DLD1 (cell line): ENCODE data around the gene CHD6.

Experiments used
- in situ Hi-C: cut with HindIII; loops from 2 replicates; pipeline ENCODE4 v1.10.0; 2017; ENCODE audit warnings: low sequenced_read_pairs

The CHD6 gene

DNA sequence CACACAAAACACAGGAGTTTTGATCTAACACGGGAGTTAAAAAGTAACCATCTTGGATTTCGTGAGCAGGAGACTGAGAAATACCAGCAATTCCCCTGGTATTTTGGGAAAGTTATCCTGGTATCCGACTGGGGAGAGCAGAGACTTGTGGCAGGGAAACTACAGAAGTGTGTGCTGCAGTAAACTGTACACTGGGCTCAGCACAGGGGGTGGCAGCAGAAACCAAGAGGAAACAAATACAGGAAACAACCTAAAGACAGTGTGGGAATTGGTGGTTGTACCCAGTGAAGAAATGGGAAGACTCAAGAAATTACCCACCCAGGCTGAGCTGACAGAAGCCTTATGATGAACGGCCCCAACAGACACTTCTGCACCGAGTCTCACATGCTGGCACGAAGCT lies 109.8 kb downstream of the CHD6 start:
- in situ Hi-C loops: no loop called here

DNA sequence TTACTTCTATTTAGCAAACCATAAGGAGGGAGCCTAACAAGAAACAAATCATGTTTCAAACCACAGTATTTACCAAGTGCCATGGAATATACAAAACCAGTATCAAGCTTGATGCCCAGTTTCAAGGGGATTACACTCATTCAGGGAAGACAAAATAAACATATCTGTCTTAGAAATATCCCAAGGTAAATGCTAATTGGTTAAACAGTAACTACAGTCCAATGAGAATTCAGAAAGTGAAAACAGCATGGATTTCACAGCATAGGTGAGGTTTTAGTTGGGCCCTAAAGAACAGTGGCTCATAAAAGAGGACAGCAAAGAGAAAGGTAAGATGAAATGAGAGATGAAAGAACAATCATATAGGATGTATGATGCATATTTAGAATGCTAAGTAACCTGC lies 110.3 kb downstream of the CHD6 start:
- in situ Hi-C loops: no loop called here

DNA sequence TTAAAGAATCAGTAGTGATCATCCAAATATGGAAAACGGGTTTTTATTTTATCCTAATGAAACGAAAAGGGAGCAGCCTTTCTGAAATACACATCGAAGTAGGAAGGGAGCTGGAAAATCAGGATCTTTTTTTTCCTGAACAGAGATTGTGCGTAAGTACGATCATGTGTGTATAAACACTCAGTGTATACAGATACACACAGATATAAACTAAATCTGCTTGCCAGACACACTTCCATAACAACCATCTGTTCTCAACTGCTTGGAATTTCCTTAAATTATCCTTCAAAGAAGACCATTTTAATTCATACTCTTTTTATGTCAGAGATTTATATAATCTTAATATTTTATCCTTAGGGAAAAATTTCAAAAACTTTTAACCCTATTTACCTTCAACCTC lies 110.7 kb downstream of the CHD6 start:
- in situ Hi-C loops: no loop called here

- in situ Hi-C loops: no loop called here
Measured at GRCh38 chr20:41506192-41506915, 111.8 kb downstream of the CHD6 start.

DNA sequence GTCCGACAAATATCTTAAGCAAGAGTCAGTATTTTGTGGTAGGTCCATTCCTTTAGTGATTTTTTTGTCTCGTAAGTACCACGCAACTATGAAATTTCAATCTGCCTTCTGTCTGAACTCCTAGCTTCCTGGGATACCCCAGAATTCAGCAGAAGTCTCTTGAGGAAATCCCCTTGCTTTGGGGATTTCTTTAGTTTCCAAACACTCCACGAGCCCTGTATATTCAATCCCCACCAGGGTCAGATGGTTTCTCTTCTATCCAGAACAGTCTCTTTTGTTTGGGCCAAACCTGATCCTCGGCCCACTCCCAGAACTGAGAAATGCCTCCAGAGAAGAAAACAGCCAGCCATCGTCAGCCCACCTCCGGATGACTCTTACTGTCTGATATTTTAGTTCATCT lies 113.0 kb downstream of the CHD6 start:
- in situ Hi-C loops: no loop called here

- in situ Hi-C loops: no loop called here
Measured at GRCh38 chr20:41501376-41501775, 116.8 kb downstream of the CHD6 start.

- in situ Hi-C loops: no loop called here
Measured at GRCh38 chr20:41499961-41500725, 118.0 kb downstream of the CHD6 start.

- in situ Hi-C loops: no loop called here
Measured at GRCh38 chr20:41499064-41499463, 119.1 kb downstream of the CHD6 start.

GRCh38 chr20:41497186-41497895 lies 120.8 kb downstream of the CHD6 start:
- in situ Hi-C loops: no loop called here

DNA sequence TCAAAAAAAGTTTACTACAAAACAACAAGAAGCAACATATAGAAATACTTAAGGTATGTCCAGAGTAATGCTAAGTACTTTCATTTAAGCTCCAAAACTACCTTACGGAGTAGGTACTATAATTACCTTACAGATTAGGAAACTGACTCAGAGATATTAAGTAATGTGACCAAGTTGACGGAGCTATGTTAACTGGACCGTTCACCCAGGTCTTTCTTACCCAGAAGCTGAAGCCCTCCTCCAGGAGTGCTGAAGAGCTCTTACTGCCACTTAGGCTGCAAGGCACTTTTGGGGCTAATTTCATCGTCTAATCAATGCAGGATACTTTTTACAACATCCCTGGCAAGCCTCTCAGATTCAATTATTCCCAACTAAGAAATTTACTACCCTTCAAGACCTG lies 123.7 kb downstream of the CHD6 start:
- in situ Hi-C loops: no loop called here

DNA sequence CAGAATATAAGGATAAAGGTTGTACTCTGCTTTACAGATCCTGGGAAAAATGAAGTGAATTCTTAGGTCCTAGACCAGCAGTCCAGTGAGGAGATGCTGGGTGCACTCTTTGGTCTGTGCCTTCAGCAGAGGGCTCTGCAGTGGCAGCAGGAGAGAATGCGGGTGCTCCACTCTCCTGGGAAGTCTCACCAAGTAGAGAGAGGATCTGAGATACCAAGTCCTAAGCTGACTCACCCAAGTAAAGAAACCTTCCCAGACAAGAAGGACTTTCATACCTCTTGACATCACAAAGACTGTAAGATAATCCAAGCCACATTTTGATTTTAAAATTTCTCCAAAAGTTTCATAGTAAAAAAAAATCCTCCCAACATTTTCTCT lies 134.6 kb downstream of the CHD6 start:
- in situ Hi-C loops: no loop called here

DNA sequence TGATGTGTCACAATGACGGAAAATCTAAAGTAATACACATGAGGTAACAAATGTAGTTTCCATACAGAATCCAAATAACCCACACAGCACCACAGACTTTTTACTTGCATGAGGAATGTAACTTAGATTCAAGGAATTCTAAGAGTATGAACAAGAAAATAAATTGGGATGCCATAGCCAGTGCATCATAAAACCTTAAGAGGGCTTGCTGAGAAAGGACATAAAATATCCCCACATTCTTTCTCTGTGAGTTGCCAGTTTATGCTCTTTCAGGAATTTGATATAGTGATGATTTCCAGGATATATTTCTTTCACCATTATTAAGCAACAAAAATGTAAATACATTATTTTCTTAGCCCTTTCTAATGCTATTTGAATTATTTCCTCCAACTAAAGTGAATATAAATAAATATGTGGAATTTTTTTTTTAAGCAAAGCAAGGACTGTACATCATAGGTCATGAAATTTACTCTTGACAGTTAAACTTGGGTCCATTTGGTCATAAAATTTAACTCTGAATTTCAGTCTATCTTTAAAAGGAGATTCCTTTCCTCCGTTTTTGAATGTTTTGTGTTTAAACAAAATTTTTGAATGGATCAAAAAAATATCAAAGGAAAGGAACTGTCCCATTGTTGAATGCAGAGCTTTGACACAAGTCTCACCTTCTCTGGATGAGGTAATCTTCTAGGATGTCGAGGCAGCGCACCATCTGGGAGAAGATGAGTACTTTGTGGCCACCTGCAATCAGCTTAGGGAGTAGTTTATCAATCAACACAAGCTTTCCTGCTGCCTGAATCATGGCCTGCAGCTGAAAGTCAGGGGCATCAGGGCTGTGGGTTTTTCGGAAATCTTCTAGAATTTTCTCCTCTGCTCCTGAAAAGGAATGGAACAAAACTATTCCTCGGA lies 135.3 kb downstream of the CHD6 start:
- in situ Hi-C loops: no loop called here

GRCh38 chr20:41480054-41480770 lies 138.0 kb downstream of the CHD6 start:
- in situ Hi-C loops: no loop called here

GRCh38 chr20:41479113-41479512 lies 139.1 kb downstream of the CHD6 start:
- in situ Hi-C loops: no loop called here

DNA sequence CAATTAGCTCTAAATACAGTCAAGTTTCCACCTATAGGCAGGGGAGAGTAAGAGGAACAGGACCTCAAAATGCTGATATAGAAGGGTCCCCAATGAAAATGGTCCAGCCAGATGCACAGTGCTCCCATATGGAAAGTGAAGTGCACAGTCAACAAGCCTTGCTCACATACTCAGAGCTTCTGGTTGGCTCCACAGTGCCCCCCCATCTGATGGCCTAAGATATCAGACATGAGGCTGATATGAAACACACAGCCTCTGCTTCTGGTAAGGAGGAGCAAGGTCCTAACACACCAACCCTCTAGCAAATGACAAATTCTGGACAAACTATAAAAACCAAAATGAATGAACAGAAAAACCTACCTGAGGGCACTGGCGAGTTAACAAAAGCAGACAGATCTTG lies 140.2 kb downstream of the CHD6 start:
- in situ Hi-C loops: no loop called here

DNA sequence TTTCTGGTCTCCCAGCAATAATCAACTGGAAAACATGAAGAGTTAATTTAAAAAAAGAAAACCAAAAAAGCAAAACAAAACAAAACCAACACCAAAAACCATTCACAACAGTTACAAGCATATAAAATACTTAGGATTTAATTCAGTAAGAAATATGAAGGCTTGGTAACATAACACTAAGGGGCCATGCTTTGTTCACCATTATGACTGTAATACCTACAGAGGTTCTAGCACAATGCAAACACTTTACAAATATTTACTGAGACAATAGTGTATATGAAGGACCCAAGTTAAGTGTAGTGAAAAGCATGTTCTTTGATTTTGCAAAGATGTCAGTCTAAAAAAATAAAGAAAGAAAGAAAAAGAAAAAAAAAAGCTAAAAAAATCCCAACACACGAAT lies 141.7 kb downstream of the CHD6 start:
- in situ Hi-C loops: no loop called here

GRCh38 chr20:41476013-41476441 lies 142.2 kb downstream of the CHD6 start:
- in situ Hi-C loops: no loop called here

DNA sequence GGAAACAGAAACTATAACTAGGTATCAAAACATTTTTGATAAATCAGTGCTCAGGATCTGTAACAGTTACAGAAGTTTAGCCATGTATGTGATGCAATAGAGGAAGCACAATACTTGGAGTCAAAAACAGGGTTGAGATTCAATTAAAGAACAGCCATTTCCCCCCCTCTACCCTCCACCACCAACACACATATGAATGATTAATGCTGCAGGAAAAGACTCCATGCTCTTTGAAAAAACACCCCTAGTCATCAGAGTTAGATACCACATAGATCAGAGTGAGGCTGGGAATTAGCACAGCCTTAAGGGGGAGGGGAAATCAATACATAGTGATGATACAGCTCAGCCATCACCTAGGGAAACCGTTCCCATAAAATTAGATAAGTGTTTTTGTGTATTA lies 142.7 kb downstream of the CHD6 start:
- in situ Hi-C loops: no loop called here

- in situ Hi-C loops: no loop called here
Measured at GRCh38 chr20:41470362-41471095, 147.6 kb downstream of the CHD6 start.

DNA sequence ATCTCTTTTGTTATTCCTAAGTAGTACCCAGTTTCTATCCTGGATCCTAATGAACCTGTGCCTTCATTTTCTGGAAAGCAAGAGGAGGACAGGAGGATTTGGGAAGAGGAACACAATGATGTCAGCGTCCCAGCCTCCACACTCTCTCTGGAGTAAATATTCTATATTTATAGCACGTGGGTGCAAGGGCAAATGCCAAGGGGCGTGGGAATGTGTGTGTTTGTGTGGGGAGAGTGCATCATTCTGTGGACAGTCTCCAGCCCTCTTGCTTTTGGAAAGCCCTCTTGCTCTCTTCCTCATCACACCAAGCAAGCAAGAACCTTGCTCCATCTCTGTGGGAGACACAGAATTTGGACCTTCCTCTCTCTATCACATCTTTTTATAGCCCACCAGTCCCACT lies 148.3 kb downstream of the CHD6 start:
- in situ Hi-C loops: no loop called here
